Naive thymus-derived CD8-positive, alpha-beta T cell (primary cell): Measurements from ENCODE around the gene SH2B3. TPM values are rescaled to one million over a fixed set of nuclear protein-coding genes. Genes with fewer than 3 reads are reported as not detected.

ENCODE experiments used
- polyA plus RNA-seq, 3 donors: library from polyadenylated mRNA; unstranded; fragments of 300-500 nt; fragmentation: Illumina TruSeq; gene quantifications; one replicate each; pipeline ENCODE4 v1.2.3, GENCODE V29; 2021
- total RNA-seq, 8 experiments: library from RNA in 2 of 8; stranded (reverse) in 2 of 8; gene quantifications; one replicate each; pipeline ENCODE4 v1.2.3 and lab custom pipeline; 2021 to 2026

Gene SH2B3
- total and polyA plus RNA-seq, 5 experiments from 2014 or later = 2.1 to 12.8 (median 5.3) TPM

Other genes with a start within 250 kb of the SH2B3 start
- 1 to 10 TPM; 3.0 to 3.8 TPM for gene PHETA1, start 36.8 kb upstream of the SH2B3 start, total RNA-seq
- gene PHETA1, start 36.8 kb upstream of the SH2B3 start, polyA plus RNA-seq = 1 to 10 TPM in 2 of 3 donors, under 1 TPM in 1; 0.11 to 1.5 (median 1.3) TPM
- gene ATXN2, start 193.4 kb downstream of the SH2B3 start, total RNA-seq = 10 to 100 TPM; 62.5 to 63.0 TPM
- gene ATXN2, start 193.4 kb downstream of the SH2B3 start, polyA plus RNA-seq = 10 to 100 TPM; 14.5 to 27.4 (median 18.1) TPM